GM19238 (cell line): ENCODE results near the gene MUC12.
"Not testable (repeated sequence)": the region's sequence is repeated elsewhere in the genome, so short reads cannot be mapped to it uniquely, and the experiment has no call there.

Experiments
- DNase-seq: peaks from one replicate; pipeline ENCODE4 v3.0.0; 2011; ENCODE audit warnings: low spot score; ENCODE audit not compliant: insufficient read length

MUC12 gene

DNA sequence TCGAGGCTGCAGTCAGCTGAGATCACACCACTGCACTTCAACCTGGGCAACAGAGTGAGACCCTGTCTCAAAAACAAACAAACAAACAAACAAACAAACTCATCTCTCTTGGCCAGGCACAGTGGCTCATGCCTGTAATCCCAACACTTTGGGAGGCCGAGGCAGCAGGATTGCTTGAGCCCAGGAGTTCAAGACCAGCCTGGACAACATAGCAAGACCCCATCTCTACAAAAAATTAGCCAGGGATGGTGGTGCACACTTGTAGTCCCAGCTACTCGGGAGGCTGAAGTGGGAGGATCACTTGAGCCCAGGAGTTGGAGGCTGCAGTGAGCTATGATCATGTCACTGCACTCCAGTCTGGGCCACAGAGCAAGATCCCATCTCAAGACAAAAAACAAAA, 95.8 kb downstream of the MUC12 start:
- DNase-seq = not testable (repeated sequence)

DNA sequence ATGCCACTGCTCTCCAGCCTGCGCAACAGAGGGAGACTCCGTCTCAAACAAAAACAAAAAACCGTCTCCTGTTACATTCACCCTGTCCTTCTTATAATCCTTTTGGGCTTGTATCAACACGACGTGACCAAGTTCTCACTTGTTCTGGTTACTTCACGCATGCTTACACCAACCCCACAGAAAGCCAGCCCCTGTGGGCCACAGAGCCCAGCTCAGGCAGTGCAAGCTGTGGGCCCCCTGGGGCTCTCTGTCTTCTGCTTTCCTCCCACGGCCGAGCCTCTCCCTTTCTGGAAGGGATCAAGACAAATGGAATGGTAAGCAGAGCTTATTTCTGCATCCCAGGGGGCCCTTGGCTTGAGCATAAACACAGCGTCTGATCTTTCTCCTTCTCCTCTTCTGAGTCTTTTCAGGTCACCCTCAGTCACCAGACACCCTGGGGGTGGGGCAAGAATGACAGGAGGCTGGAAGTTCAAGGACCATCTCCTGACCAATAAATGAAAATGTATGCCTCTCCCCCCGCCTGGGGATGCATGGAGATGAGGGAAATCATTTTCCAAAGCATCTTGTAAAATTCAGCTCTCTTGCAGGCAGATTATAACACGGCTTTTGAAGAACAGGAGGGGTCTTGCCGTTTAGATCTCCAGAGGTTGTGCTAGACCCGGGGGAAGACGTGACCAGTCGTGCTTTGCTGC, 96.9 kb downstream of the MUC12 start:
- no peak for DNase-seq

DNA sequence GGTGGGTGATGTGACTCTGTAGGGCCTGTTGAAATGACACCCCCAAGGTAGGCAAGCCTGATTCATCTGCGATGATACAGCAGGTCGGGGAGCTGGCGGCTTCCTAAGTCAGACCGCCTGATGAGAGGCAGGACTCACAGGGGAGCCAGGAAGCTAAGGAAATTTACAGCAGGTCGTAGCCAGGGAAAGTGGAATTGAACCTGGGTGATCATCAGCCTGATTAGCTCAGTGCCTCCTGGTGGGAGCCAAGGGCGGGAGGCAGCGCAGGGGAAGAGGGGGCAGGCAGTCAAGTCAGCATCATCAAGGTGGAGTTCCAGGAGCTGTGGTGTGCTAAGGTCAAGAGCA, 97.4 kb downstream of the MUC12 start:
- DNase-seq = no peak

DNA sequence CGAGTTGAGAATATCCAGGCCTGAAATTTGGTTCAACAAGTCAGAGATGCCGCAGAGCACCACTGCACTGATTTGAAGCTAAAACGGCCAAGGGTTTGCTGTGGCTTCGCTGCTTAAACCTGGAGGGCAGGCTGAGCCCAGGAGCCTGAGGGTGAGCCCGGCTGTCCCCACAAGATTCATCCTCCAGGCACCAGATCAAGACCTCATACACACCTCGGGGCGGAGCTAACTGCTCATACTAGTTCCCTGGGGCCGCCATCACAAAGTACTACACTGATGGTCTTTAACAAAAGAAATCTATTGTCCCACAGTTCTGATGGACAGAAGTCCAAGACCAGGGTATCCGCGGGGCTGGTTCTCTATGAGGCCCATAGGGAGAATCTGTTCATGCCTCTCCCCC, 99.0 kb downstream of the MUC12 start:
- no peak for DNase-seq
